HEK293 (cell line): ENCODE data around the gene GOLIM4.

Experiments used
- CTCF ChIA-PET: fragments of 350-600 bp; formaldehyde crosslinking; extraction: SDS; loops from one replicate; lab custom pipeline; 2021; ENCODE audit warnings: antibody characterized with exemption; lab: Yijun Ruan, JAX
- POLR2A ChIA-PET: fragments of 300-600 bp; formaldehyde crosslinking; extraction: SDS; loops from one replicate; lab custom pipeline; 2020; ENCODE audit warnings: antibody characterized with exemption, inconsistent platforms; lab: Yijun Ruan, JAX
- H3K27ac ChIP-seq: fragments of 200-500 bp; sonication (Bioruptor generic); 2 replicates; pipeline ENCODE4 v1.5.1; 2014; ENCODE audit warnings: low read depth, low read length, control low read depth, inconsistent platforms; ENCODE audit errors: extremely low read depth
- H3K36me3 ChIP-seq, 2 experiments: fragments of 200-500 bp in 1 of 2; sonication (Bioruptor generic) in 1 of 2; 1 replicate in 1 of 2; 2 replicates in 1 of 2; pipeline ENCODE4 v1.5.1; 2014 to 2017; ENCODE audit warnings: inconsistent platforms in 2 of 2, low read length in 2 of 2; ENCODE audit not compliant: control insufficient read depth in 2 of 2, insufficient read depth in 1 of 2
- H3K4me1 ChIP-seq: fragments of 200-500 bp; sonication (Bioruptor generic); 2 replicates; pipeline ENCODE4 v1.5.1; 2014; ENCODE audit warnings: mild to moderate bottlenecking, low read length, inconsistent platforms; ENCODE audit not compliant: control insufficient read depth, insufficient read depth
- H3K4me3 ChIP-seq: 2 replicates; pipeline ENCODE4 v1.5.1; 2011; ENCODE audit warnings: low read depth, mild to moderate bottlenecking, control low read depth, low read length, moderate library complexity
- H3K9me3 ChIP-seq: fragments of 200-500 bp; sonication (Bioruptor generic); 2 replicates; pipeline ENCODE4 v1.5.1; 2014; ENCODE audit warnings: low read depth, low read length, inconsistent platforms; ENCODE audit not compliant: control insufficient read depth, insufficient read depth
- HOXD13 ChIP-seq: sonication (generic); formaldehyde crosslinking; IDR thresholded peaks from 2 replicates; pipeline ENCODE4 v1.8.0; 2022; ENCODE audit warnings: missing genetic modification reagents, borderline replicate concordance
- KLF1 ChIP-seq: fragments of 450-650 bp; formaldehyde crosslinking; IDR thresholded peaks from 2 replicates; pipeline ENCODE4 v1.5.1; 2016; ENCODE audit warnings: missing biosample characterization, missing genetic modification characterization
- SALL2 ChIP-seq: fragments of 450-650 bp; formaldehyde crosslinking; IDR thresholded peaks from 2 replicates; pipeline ENCODE4 v1.5.0; 2017; ENCODE audit warnings: missing biosample characterization, mild to moderate bottlenecking, missing genetic modification characterization, borderline replicate concordance
- TRIM28 ChIP-seq: IDR thresholded peaks from 2 replicates; pipeline ENCODE4 v1.6.1; 2011; ENCODE audit warnings: low read length, control low read depth, borderline replicate concordance
- ZBTB20 ChIP-seq: fragments of 450-650 bp; formaldehyde crosslinking; IDR thresholded peaks from 2 replicates; pipeline ENCODE4 v1.5.1; 2016; ENCODE audit warnings: missing biosample characterization, missing genetic modification characterization
- ZNF146 ChIP-seq: fragments of 450-650 bp; formaldehyde crosslinking; IDR thresholded peaks from 2 replicates; pipeline ENCODE4 v1.5.1; 2016; ENCODE audit warnings: missing biosample characterization, missing genetic modification characterization
- ZNF2 ChIP-seq: fragments of 450-650 bp; formaldehyde crosslinking; IDR thresholded peaks from 2 replicates; pipeline ENCODE4 v1.5.1; 2016; ENCODE audit warnings: missing biosample characterization, missing genetic modification characterization
- ZNF423 ChIP-seq: fragments of 450-650 bp; formaldehyde crosslinking; IDR thresholded peaks from 2 replicates; pipeline ENCODE4 v1.5.1; 2016; ENCODE audit warnings: missing biosample characterization, missing genetic modification characterization
- ZNF514 ChIP-seq: fragments of 450-650 bp; formaldehyde crosslinking; IDR thresholded peaks from 2 replicates; pipeline ENCODE4 v1.5.1; 2016; ENCODE audit warnings: missing biosample characterization, missing genetic modification characterization
- ZNF529 ChIP-seq: fragments of 450-650 bp; formaldehyde crosslinking; IDR thresholded peaks from 2 replicates; pipeline ENCODE4 v1.5.1; 2017; ENCODE audit warnings: missing genetic modification characterization, missing biosample characterization; ENCODE audit not compliant: insufficient replicate concordance
- ZNF560 ChIP-seq: fragments of 450-650 bp; formaldehyde crosslinking; IDR thresholded peaks from 2 replicates; pipeline ENCODE4 v1.5.1; 2017; ENCODE audit warnings: missing biosample characterization, missing genetic modification characterization, borderline replicate concordance
- ZNF571 ChIP-seq: fragments of 450-650 bp; formaldehyde crosslinking; IDR thresholded peaks from 2 replicates; pipeline ENCODE4 v1.5.0; 2017; ENCODE audit warnings: missing biosample characterization, missing genetic modification characterization
- ZNF610 ChIP-seq: fragments of 450-650 bp; formaldehyde crosslinking; IDR thresholded peaks from 2 replicates; pipeline ENCODE4 v1.5.1; 2016; ENCODE audit warnings: missing biosample characterization, missing genetic modification characterization, borderline replicate concordance
- ZNF747 ChIP-seq: fragments of 450-650 bp; formaldehyde crosslinking; IDR thresholded peaks from 2 replicates; pipeline ENCODE4 v1.5.1; 2016; ENCODE audit warnings: missing biosample characterization, missing genetic modification characterization
- TF ChIP-seq, protein P1 (sequence below): fragments of 450-650 bp; formaldehyde crosslinking; IDR thresholded peaks from 2 replicates; pipeline ENCODE4 v1.5.1; 2016; ENCODE audit warnings: missing biosample characterization, missing genetic modification characterization
- TF ChIP-seq, protein P2 (sequence below): fragments of 450-650 bp; formaldehyde crosslinking; IDR thresholded peaks from 2 replicates; pipeline ENCODE4 v1.5.1; 2016; ENCODE audit warnings: missing biosample characterization, missing genetic modification characterization, low read depth
- TF ChIP-seq, protein P3 (sequence below): fragments of 450-650 bp; formaldehyde crosslinking; IDR thresholded peaks from 2 replicates; pipeline ENCODE4 v1.5.1; 2016; ENCODE audit warnings: missing biosample characterization, missing genetic modification characterization, borderline replicate concordance

Gene GOLIM4

DNA sequence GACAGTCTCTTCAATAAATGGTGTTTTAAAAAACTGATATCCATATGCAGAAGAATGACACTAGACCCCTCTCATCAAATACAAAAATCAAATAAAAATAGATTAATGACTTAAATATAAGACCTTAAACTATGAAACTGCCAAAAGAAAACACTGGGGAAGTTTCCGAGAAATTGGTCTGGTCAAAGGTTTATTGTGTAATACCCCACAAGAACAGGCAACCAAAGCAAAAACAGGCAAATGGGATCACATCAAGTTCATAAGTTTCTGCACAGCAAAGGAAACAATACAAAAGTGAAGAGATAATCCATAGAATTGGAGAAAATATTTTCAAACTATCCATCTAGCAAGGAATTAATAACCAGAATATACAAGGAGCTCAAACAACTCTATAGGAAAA, 126.2 kb downstream of the GOLIM4 start (continued):
- TF ChIP-seq, protein P1, sequence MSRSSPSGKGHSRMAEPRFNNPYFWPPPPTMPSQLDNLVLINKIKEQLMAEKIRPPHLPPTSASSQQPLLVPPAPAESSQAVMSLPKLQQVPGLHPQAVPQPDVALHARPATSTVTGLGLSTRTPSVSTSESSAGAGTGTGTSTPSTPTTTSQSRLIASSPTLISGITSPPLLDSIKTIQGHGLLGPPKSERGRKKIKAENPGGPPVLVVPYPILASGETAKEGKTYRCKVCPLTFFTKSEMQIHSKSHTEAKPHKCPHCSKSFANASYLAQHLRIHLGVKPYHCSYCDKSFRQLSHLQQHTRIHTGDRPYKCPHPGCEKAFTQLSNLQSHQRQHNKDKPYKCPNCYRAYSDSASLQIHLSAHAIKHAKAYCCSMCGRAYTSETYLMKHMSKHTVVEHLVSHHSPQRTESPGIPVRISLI (tag by site-specific recombination): no peak
- TF ChIP-seq ZNF146: no peak
- no peak for TF ChIP-seq HOXD13 (CRISPR knock-in tag)
- no peak for TF ChIP-seq ZNF747 (tag by site-specific recombination)
- TF ChIP-seq TRIM28: no peak

DNA sequence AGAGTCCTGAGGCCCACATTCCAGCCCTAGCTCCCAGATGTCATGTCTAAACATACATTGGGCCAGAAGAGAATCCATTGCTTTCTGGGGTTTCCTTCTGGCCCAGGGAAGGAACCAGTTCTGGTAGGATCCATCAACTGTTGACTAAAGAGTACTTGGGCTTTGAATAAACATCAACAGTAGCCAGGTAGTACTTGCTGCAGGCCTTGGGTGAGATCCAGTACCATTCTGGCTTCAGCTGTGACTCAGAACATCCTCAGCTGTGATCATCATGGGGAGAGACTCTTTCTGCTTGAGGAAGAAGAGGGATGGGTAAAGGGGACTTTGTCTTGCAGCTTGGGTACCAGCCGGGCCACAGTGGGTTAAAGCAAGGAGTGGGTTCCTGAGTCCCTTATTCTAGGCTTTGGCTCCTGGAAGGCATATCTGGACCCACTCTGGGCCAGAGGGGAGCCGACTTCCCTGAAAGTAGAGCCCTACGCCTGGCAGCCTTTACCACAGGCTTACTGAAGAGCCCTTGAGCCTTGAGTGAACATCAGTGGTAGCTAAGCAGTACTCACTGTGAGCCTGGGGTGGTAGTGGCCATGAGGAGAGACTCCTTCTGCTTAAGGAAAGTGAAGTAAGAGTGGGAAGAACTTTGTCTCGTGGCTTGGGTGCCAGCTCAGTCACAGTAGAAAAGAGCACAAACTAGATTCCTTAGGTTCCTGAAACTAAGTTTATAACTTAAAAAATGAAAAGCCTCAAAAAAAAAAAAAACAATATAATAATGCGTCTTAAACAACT, 128.3 kb downstream of the GOLIM4 start:
- Histone ChIP-seq H3K4me3 (no peak overlapping the region), H3K36me3 (no peaks in the 10 kb centered on the region), H3K27ac (no peak overlapping the region), H3K4me1 (no peaks in the 10 kb centered on the region), H3K9me3 (no peaks in the 10 kb centered on the region)
- TF ChIP-seq KLF1 (tag by site-specific recombination): no peak
- TF ChIP-seq, protein P2, sequence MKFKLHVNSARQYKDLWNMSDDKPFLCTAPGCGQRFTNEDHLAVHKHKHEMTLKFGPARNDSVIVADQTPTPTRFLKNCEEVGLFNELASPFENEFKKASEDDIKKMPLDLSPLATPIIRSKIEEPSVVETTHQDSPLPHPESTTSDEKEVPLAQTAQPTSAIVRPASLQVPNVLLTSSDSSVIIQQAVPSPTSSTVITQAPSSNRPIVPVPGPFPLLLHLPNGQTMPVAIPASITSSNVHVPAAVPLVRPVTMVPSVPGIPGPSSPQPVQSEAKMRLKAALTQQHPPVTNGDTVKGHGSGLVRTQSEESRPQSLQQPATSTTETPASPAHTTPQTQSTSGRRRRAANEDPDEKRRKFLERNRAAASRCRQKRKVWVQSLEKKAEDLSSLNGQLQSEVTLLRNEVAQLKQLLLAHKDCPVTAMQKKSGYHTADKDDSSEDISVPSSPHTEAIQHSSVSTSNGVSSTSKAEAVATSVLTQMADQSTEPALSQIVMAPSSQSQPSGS (tag by site-specific recombination): no peak
- TF ChIP-seq ZNF610 (tag by site-specific recombination): no peak
- TF ChIP-seq ZNF571 (tag by site-specific recombination): no peak
- TF ChIP-seq, protein P3, sequence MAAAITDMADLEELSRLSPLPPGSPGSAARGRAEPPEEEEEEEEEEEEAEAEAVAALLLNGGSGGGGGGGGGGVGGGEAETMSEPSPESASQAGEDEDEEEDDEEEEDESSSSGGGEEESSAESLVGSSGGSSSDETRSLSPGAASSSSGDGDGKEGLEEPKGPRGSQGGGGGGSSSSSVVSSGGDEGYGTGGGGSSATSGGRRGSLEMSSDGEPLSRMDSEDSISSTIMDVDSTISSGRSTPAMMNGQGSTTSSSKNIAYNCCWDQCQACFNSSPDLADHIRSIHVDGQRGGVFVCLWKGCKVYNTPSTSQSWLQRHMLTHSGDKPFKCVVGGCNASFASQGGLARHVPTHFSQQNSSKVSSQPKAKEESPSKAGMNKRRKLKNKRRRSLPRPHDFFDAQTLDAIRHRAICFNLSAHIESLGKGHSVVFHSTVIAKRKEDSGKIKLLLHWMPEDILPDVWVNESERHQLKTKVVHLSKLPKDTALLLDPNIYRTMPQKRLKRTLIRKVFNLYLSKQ (tag by site-specific recombination): no peak
- TF ChIP-seq ZNF514 (tag by site-specific recombination): no peak
- TF ChIP-seq ZNF560 (tag by site-specific recombination): no peak
- TF ChIP-seq ZNF2 (tag by site-specific recombination): no peak
- TF ChIP-seq SALL2: no peak
- TF ChIP-seq ZNF529: no peak
- TF ChIP-seq ZBTB20 (tag by site-specific recombination): no peak
- no peak for TF ChIP-seq ZNF423
- CTCF ChIA-PET: interaction anchor here (0.6 kb wide), 1 partner anchor 40 kb away, joined by 3 read pairs; no protein-coding TSS in a partner anchor
- POLR2A ChIA-PET: no interaction called here
